Smooth muscle cell of bladder (primary cell): ENCODE results near the gene SPHK1. TPM values are rescaled to one million over a fixed set of nuclear protein-coding genes. Genes with fewer than 3 reads are reported as not detected.

Source experiments
- total RNA-seq: library from RNA; depleted of rRNA; stranded (reverse); fragments of >200 nt; gene quantifications from 2 replicates; pipeline ENCODE4 v1.2.3, GENCODE V29; 2014

Gene SPHK1, protein sequence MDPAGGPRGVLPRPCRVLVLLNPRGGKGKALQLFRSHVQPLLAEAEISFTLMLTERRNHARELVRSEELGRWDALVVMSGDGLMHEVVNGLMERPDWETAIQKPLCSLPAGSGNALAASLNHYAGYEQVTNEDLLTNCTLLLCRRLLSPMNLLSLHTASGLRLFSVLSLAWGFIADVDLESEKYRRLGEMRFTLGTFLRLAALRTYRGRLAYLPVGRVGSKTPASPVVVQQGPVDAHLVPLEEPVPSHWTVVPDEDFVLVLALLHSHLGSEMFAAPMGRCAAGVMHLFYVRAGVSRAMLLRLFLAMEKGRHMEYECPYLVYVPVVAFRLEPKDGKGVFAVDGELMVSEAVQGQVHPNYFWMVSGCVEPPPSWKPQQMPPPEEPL
- total RNA-seq, result 39.0 and 39.3 TPM in 2 replicates

DNA sequence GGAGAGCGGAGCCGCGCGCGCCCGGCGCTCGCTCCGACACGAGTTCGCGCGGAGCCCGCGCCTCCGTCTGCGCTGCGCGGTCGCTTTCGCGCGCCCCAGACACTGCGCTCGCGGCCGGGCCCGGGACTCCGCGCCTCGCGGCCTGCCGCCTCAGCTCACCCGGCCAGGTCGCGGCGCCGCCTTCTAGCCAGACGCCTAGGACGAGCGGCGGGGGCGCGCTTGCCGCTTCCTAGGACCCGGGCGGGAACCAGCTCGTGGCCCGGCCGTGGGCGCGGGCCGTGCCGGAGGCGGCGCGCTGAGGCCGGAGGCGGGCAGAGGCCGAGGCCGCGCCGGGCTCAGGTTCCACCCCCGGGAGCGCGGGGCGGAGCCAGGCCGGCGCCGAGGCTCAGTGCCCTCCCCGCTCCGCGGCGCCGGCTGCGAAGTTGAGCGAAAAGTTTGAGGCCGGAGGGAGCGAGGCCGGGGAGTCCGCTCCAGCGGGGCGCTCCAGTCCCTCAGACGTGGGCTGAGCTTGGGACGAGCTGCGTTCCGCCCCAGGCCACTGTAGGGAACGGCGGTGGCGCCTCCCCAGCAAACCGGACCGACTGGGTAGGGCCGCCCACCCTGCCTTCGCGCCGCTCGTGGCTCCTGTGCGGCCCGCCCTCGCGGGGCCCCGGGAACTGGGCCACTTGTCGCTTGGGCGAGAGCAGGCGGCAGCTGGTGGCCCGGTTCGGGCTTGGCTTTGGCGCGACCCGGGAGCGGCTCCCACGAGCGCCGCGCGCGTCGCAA, at the start of gene SPHK1:
SPHK1 (plus strand) TSS at position 388 of the 765 bp plus-strand sequence. CDS start 1,036 bp downstream, outside the sequence.

DNA sequence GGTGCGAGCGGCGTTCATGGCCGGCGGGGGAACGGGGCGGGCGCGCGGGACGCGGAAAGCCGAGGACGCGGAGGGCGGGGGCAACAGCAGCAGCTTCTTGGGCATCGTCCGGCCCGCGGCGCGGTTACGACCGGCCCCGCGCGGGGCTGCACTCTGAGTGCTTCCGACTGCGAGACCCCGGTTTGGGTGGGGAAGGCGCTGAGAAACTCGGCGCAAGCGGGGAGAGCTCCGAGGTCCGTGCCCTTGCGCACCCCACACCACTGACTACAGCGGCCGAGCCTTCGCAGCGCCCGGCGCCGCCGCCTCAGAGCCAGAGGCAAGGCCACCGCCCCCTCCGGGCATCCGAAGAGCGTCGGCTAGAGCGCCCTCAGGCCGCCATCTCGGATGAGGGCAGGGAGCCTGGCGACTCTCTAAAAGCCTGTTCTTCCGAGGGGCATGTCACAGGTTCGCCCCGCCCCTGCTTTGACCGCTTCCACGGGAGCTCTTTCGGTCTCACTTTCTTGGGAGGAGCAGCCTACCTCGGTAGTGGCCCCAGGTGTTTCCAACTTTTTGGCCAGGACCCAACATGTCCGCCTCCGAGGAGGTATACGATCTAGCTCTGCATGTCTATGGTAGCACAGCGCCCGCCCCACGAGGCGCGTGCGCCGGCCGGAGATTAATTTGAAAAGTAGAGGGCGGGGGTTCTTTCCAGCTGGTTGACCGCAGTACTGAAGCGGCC, 30.7 kb upstream of the SPHK1 start, which contains the start of gene PRPSAP1:
PRPSAP1 (minus strand) TSS at position 318 of the 718 bp plus-strand sequence; CDS start at position 105, 213 bp downstream.

Other genes starting within 250 kb of the SPHK1 start
- gene FOXJ1, start 243.4 kb upstream of the SPHK1 start, total RNA-seq, result not detected in 2 replicates
- 0.09 and 0.28 TPM in 2 replicates for gene RNF157, start 144.1 kb upstream of the SPHK1 start, total RNA-seq
- gene UBALD2, start 119.3 kb upstream of the SPHK1 start, total RNA-seq, result 1.4 and 1.6 TPM in 2 replicates
- gene QRICH2, start 76.3 kb upstream of the SPHK1 start, total RNA-seq, result 1.7 and 3.0 TPM in 2 replicates
- 24.5 and 32.7 TPM in 2 replicates for gene PRPSAP1, start 30.7 kb upstream of the SPHK1 start, total RNA-seq
- gene UBE2O, start 68.5 kb downstream of the SPHK1 start, total RNA-seq, result 13.5 and 20.3 TPM in 2 replicates
- not detected in 2 replicates for gene AANAT, start 83.0 kb downstream of the SPHK1 start, total RNA-seq
- 2.3 and 6.1 TPM in 2 replicates for gene RHBDF2, start 116.8 kb downstream of the SPHK1 start, total RNA-seq
- 68.1 and 84.9 TPM in 2 replicates for gene CYGB, start 153.1 kb downstream of the SPHK1 start, total RNA-seq
- gene PRCD, start 155.4 kb downstream of the SPHK1 start, total RNA-seq, result 7.8 and 11.1 TPM in 2 replicates
- 1.0 and 4.1 TPM in 2 replicates for gene ST6GALNAC2, start 201.3 kb downstream of the SPHK1 start, total RNA-seq